OCI-LY7 (cell line): ENCODE results near the gene KRTAP10-3. TPM values are rescaled to one million over a fixed set of nuclear protein-coding genes. Genes with fewer than 3 reads are reported as not detected.
A peak's percentile ranks its signal among the peaks of the same experiment; 100 is the strongest.

Experiments
- BruUV-seq: library from RNA; stranded (reverse); fragments of 400-500 nt; replicated peaks from 2 replicates; lab custom pipeline; 2021; lab: Mats Ljungman, UMichigan
- CTCF ChIA-PET: fragments of 300-600 bp; sonication (Branson Sonifier 250); formaldehyde crosslinking; loops from one replicate; lab custom pipeline; 2022; ENCODE audit warnings: antibody characterized with exemption; ENCODE audit not compliant: unreplicated experiment; lab: Charles Lee
- POLR2A ChIA-PET: fragments of 300-600 bp; sonication (Branson Sonifier 250); formaldehyde crosslinking; loops from one replicate; lab custom pipeline; 2022; ENCODE audit warnings: antibody characterized with exemption; lab: Charles Lee
- DNase-seq: peaks from one replicate; pipeline ENCODE4 v3.0.0-alpha.2; 2015; ENCODE audit warnings: low spot score
- H2AFZ ChIP-seq: fragments of 200-600 bp; sonication (generic), shearing (Covaris generic); 2 replicates; pipeline ENCODE4 v1.6.1; 2014; ENCODE audit warnings: mild to moderate bottlenecking, antibody characterized with exemption, low read length, moderate library complexity
- H3K27ac ChIP-seq: fragments of 200-600 bp; sonication (generic); 2 replicates; pipeline ENCODE4 v1.5.1; 2014; ENCODE audit warnings: mixed run types, low read depth, mild to moderate bottlenecking, moderate library complexity, low read length, inconsistent platforms; ENCODE audit not compliant: poor library complexity, severe bottlenecking
- H3K36me3 ChIP-seq: fragments of 200-600 bp; sonication (generic); 2 replicates; pipeline ENCODE4 v1.6.1; 2014; ENCODE audit warnings: mild to moderate bottlenecking, antibody characterized with exemption, low read length, moderate library complexity, mixed read lengths; ENCODE audit not compliant: insufficient read depth
- H3K4me1 ChIP-seq: fragments of 200-600 bp; sonication (generic); 2 replicates; pipeline ENCODE4 v1.5.1; 2014; ENCODE audit warnings: mild to moderate bottlenecking, low read length; ENCODE audit not compliant: insufficient read depth, poor library complexity, severe bottlenecking
- H3K4me2 ChIP-seq: fragments of 200-600 bp; sonication (generic); 2 replicates; pipeline ENCODE4 v1.6.1; 2014; ENCODE audit warnings: mild to moderate bottlenecking, low read length
- H3K4me3 ChIP-seq: fragments of 200-600 bp; sonication (generic); 2 replicates; pipeline ENCODE4 v1.5.1; 2014; ENCODE audit warnings: mild to moderate bottlenecking, low read depth, low read length; ENCODE audit not compliant: poor library complexity, severe bottlenecking
- H3K79me2 ChIP-seq: fragments of 200-600 bp; sonication (generic); 2 replicates; pipeline ENCODE4 v1.6.1; 2016; ENCODE audit warnings: low read depth, mild to moderate bottlenecking, low read length, moderate library complexity, mixed read lengths; ENCODE audit not compliant: insufficient read depth
- H3K9me2 ChIP-seq: fragments of 200-600 bp; sonication (generic); 2 replicates; pipeline ENCODE4 v1.6.1; 2016; ENCODE audit warnings: mild to moderate bottlenecking, low read length, mixed read lengths; ENCODE audit not compliant: insufficient read depth
- H3K9me3 ChIP-seq: fragments of 200-600 bp; sonication (generic); 2 replicates; pipeline ENCODE4 v1.6.1; 2014; ENCODE audit warnings: mild to moderate bottlenecking, mixed run types, low read length, mixed read lengths
- H4K20me1 ChIP-seq: fragments of 200-600 bp; sonication (generic); 2 replicates; pipeline ENCODE4 v1.6.1; 2014; ENCODE audit warnings: mild to moderate bottlenecking, antibody characterized with exemption, low read length, moderate library complexity, mixed read lengths; ENCODE audit not compliant: insufficient read depth
- CTCF ChIP-seq: fragments of 200-600 bp; sonication (generic); conservative IDR thresholded peaks from 2 replicates; pipeline ENCODE4 v1.5.1; 2014; ENCODE audit warnings: mild to moderate bottlenecking, antibody characterized with exemption, low read length, moderate library complexity, mixed read lengths
- EZH2phosphoT487 ChIP-seq: fragments of 200-600 bp; sonication (generic); IDR thresholded peaks from 2 replicates; pipeline ENCODE4 v1.6.1; 2018; ENCODE audit warnings: low read depth, borderline replicate concordance, mild to moderate bottlenecking, mixed run types, antibody characterized with exemption, low read length, moderate library complexity, mixed read lengths
- intact Hi-C: fragments of 100-400 bp; cut with micrococcal nuclease; formaldehyde crosslinking; loops from one replicate; pipeline ENCODE4 v1.10.0; 2022; ENCODE audit not compliant: unreplicated experiment
- total RNA-seq, 2 experiments: library from RNA; depleted of rRNA in 1 of 2; stranded (reverse); fragments of >200 nt in 1 of 2; shearing (Covaris generic) in 1 of 2; gene quantifications; 2 replicates each; pipeline ENCODE4 v1.2.3, GENCODE V29; 2014 to 2022

KRTAP10-3 gene
- total RNA-seq, 2 experiments from 2014 or later: not detected

GRCh38 chr21:44510508-44511218, 47.9 kb downstream of the KRTAP10-3 start:
- no peak for TF ChIP-seq EZH2phosphoT487
- TF ChIP-seq CTCF: peak; percentile 87
- POLR2A ChIA-PET: no interaction called here
- H3K4me3 ChIP-seq: no peak overlapping the region
- peak; percentile 66 for DNase-seq
- H3K4me2 ChIP-seq: no peak overlapping the region
- H3K36me3 ChIP-seq: no peaks in the 10 kb centered on the region
- no peaks in the 10 kb centered on the region for H3K9me3 ChIP-seq
- intact Hi-C loops: loop anchor here (1.0 kb wide), 1 partner anchor 283 kb away; no protein-coding TSS in a partner anchor
- H2AFZ ChIP-seq: no peak overlapping the region
- no peaks in the 10 kb centered on the region for H3K4me1 ChIP-seq
- CTCF ChIA-PET: no interaction called here
- no peaks in the 10 kb centered on the region for H3K9me2 ChIP-seq
- no peaks in the 10 kb centered on the region for H4K20me1 ChIP-seq
- no peaks in the 10 kb centered on the region for H3K79me2 ChIP-seq
- BruUV-seq: no TSS peak
- H3K27ac ChIP-seq: no peak overlapping the region

- no peak overlapping the region for H2AFZ ChIP-seq
- H4K20me1 ChIP-seq: no peaks in the 10 kb centered on the region
- H3K9me2 ChIP-seq: no peaks in the 10 kb centered on the region
- H3K4me3 ChIP-seq: no peak overlapping the region
- H3K79me2 ChIP-seq: no peaks in the 10 kb centered on the region
- TF ChIP-seq EZH2phosphoT487 (no peak), CTCF (no peak)
- ChIA-PET POLR2A (no interaction called here), CTCF (interaction anchor here (0.6 kb wide), 1 partner anchor 22 kb away, joined by 3 read pairs; no protein-coding TSS in a partner anchor)
- no peaks in the 10 kb centered on the region for H3K4me1 ChIP-seq
- intact Hi-C loops: loop anchor here (1.0 kb wide), 1 partner anchor 283 kb away; no protein-coding TSS in a partner anchor
- H3K27ac ChIP-seq: no peak overlapping the region
- BruUV-seq: no TSS peak
- no peak for DNase-seq
- H3K4me2 ChIP-seq: no peak overlapping the region
- H3K9me3 ChIP-seq: no peaks in the 10 kb centered on the region
- H3K36me3 ChIP-seq: no peaks in the 10 kb centered on the region
Measured at GRCh38 chr21:44510109-44510507, 48.5 kb downstream of the KRTAP10-3 start.

GRCh38 chr21:44509539-44509938, 49.1 kb downstream of the KRTAP10-3 start:
- Histone ChIP-seq H2AFZ (no peak overlapping the region), H3K4me3 (no peak overlapping the region), H3K36me3 (no peaks in the 10 kb centered on the region), H4K20me1 (no peaks in the 10 kb centered on the region), H3K27ac (no peak overlapping the region), H3K9me2 (no peaks in the 10 kb centered on the region), H3K4me2 (no peak overlapping the region), H3K9me3 (no peaks in the 10 kb centered on the region), H3K4me1 (no peaks in the 10 kb centered on the region), H3K79me2 (no peaks in the 10 kb centered on the region)
- TF ChIP-seq CTCF (peak; percentile 42; the same call in 1 of the 2 replicates), EZH2phosphoT487 (no peak)
- CTCF ChIA-PET: interaction anchor here (0.6 kb wide), 1 partner anchor 22 kb away, joined by 3 read pairs; no protein-coding TSS in a partner anchor
- peak; percentile 11 for DNase-seq
- no TSS peak for BruUV-seq
- POLR2A ChIA-PET: no interaction called here
- intact Hi-C loops: no loop called here
